Stimulated activated CD8-positive, alpha-beta memory T cell treated with anti-CD3 and anti-CD28 coated beads, Interleukin-4, amount 100 ng/mL, for 48 hours (primary cell): ENCODE measurements around the gene IGSF10.
"Not testable (repeated sequence)": the region's sequence is repeated elsewhere in the genome, so short reads cannot be mapped to it uniquely, and the experiment has no call there.

ENCODE experiments used
- DNase-seq: peaks from one replicate; pipeline ENCODE4 v3.0.0-alpha.2; 2020

Gene IGSF10

GRCh38 chr3:151460774-151461450, at the start of gene IGSF10:
Gene IGSF10, minus strand, starts transcription at chr3:151461061. Its CDS starts 2,352 bp downstream, at chr3:151458709.
- DNase-seq = no peak

GRCh38 chr3:151509468-151510135, 48.7 kb upstream of the IGSF10 start:
- not testable (repeated sequence) for DNase-seq

GRCh38 chr3:151504606-151505005, 43.7 kb upstream of the IGSF10 start:
- no peak for DNase-seq

GRCh38 chr3:151503074-151503473, 42.2 kb upstream of the IGSF10 start:
- no peak for DNase-seq

- no peak for DNase-seq
Measured at GRCh38 chr3:151501923-151502632, 41.2 kb upstream of the IGSF10 start.

- DNase-seq = no peak
Measured at GRCh38 chr3:151501171-151501922, 40.5 kb upstream of the IGSF10 start.

- DNase-seq = no peak
Measured at GRCh38 chr3:151499168-151499567, 38.3 kb upstream of the IGSF10 start.

GRCh38 chr3:151491525-151491924, 30.7 kb upstream of the IGSF10 start:
- DNase-seq = no peak

GRCh38 chr3:151487833-151488232, 27.0 kb upstream of the IGSF10 start:
- DNase-seq = not testable (repeated sequence)

GRCh38 chr3:151483961-151484520, 23.2 kb upstream of the IGSF10 start:
- no peak for DNase-seq

GRCh38 chr3:151483488-151483887, 22.6 kb upstream of the IGSF10 start:
- no peak for DNase-seq

GRCh38 chr3:151480492-151480891, 19.6 kb upstream of the IGSF10 start:
- DNase-seq = no peak

- no peak for DNase-seq
Measured at GRCh38 chr3:151479452-151479851, 18.6 kb upstream of the IGSF10 start.

GRCh38 chr3:151478335-151478697, 17.5 kb upstream of the IGSF10 start:
- DNase-seq = no peak

GRCh38 chr3:151477591-151478334, 16.9 kb upstream of the IGSF10 start:
- no peak for DNase-seq

- no peak for DNase-seq
Measured at GRCh38 chr3:151476344-151477018, 15.6 kb upstream of the IGSF10 start.

GRCh38 chr3:151468284-151468917, 7.5 kb upstream of the IGSF10 start:
- DNase-seq = peak; percentile 37

- DNase-seq = no peak
Measured at GRCh38 chr3:151467069-151467468, 6.2 kb upstream of the IGSF10 start.

GRCh38 chr3:151462991-151463390, 2.1 kb upstream of the IGSF10 start:
- no peak for DNase-seq

GRCh38 chr3:151462278-151462780, 1.5 kb upstream of the IGSF10 start:
- DNase-seq = no peak

GRCh38 chr3:151460228-151460627, 633 bp downstream of the IGSF10 start:
- DNase-seq = no peak
